Naive thymus-derived CD4-positive, alpha-beta T cell (primary cell): ENCODE results near the gene ATP8B4. TPM values are rescaled to one million over a fixed set of nuclear protein-coding genes. Genes with fewer than 3 reads are reported as not detected.

Source experiments
- ATAC-seq: fragments of 150-1000 bp; cut with Tn5 transposase; 2 replicates; pipeline ENCODE4 v1.10.0; 2021; ENCODE audit warnings: mild to moderate bottlenecking, moderate library complexity
- CTCF ChIA-PET: fragments of 350-600 bp; sonication (Branson Sonifier 250); formaldehyde crosslinking; loops from one replicate; lab custom pipeline; 2021; ENCODE audit warnings: antibody characterized with exemption; lab: Charles Lee
- POLR2A ChIA-PET: fragments of 350-600 bp; sonication (Branson Sonifier 250); formaldehyde crosslinking; loops from one replicate; lab custom pipeline; 2021; ENCODE audit warnings: antibody characterized with exemption, inconsistent platforms; lab: Charles Lee
- DNase-seq, 9 donors: peaks; one replicate each; pipeline versions ENCODE4 v3.0.0 to v3.0.0-alpha.2; 2020 to 2022; ENCODE audit warnings: mixed read lengths in 1 of 9
- H3K27ac ChIP-seq: one replicate; pipeline ENCODE4 v1.7.0; 2013; ENCODE audit warnings: mild to moderate bottlenecking, low read depth, low read length, moderate library complexity
- H3K27me3 ChIP-seq, 2 donors: one replicate each; pipeline ENCODE4 v1.7.0; 2013; ENCODE audit warnings: low read length in 2 of 2, mild to moderate bottlenecking in 2 of 2, moderate library complexity in 2 of 2; ENCODE audit not compliant: control insufficient read depth in 2 of 2, insufficient read depth in 2 of 2
- H3K36me3 ChIP-seq, 3 experiments: 1 replicate in 2 of 3; 2 replicates in 1 of 3; pipeline ENCODE4 v1.7.0; 2013; ENCODE audit warnings: low read length in 3 of 3, mild to moderate bottlenecking in 3 of 3, moderate library complexity in 1 of 3; ENCODE audit not compliant: insufficient read depth in 3 of 3, control insufficient read depth in 2 of 3
- H3K4me1 ChIP-seq, 2 donors: one replicate each; pipeline ENCODE4 v1.7.0; 2013; ENCODE audit warnings: low read length in 2 of 2, mild to moderate bottlenecking in 2 of 2, moderate library complexity in 1 of 2; ENCODE audit not compliant: control insufficient read depth in 2 of 2, insufficient read depth in 2 of 2
- H3K4me3 ChIP-seq: 2 replicates; pipeline ENCODE4 v1.7.0; 2013; ENCODE audit warnings: mild to moderate bottlenecking, low read length
- H3K9me3 ChIP-seq, 3 experiments: 1 replicate in 2 of 3; 2 replicates in 1 of 3; pipeline ENCODE4 v1.7.0; 2013; ENCODE audit warnings: low read length in 3 of 3; ENCODE audit not compliant: control insufficient read depth in 2 of 3
- H3K27ac Mint-ChIP-seq, 9 donors: one replicate each; pipeline ENCODE4 v1.8.0; 2020 to 2022; ENCODE audit warnings: mixed read lengths in 9 of 9, mild to moderate bottlenecking in 8 of 9, moderate library complexity in 5 of 9, inconsistent platforms in 2 of 9
- H3K27me3 Mint-ChIP-seq, 5 donors: one replicate each; pipeline ENCODE4 v1.8.0; 2021 to 2022; ENCODE audit warnings: mixed read lengths in 5 of 5, mild to moderate bottlenecking in 1 of 5
- H3K36me3 Mint-ChIP-seq, 5 donors: one replicate each; pipeline ENCODE4 v1.8.0; 2020 to 2022; ENCODE audit warnings: mixed read lengths in 5 of 5, mild to moderate bottlenecking in 3 of 5, inconsistent platforms in 1 of 5
- H3K4me1 Mint-ChIP-seq, 7 donors: one replicate each; pipeline ENCODE4 v1.8.0; 2020 to 2022; ENCODE audit warnings: mixed read lengths in 7 of 7, mild to moderate bottlenecking in 3 of 7, inconsistent platforms in 1 of 7
- H3K4me3 Mint-ChIP-seq, 10 donors: one replicate each; pipeline ENCODE4 v1.8.0; 2020 to 2022; ENCODE audit warnings: mild to moderate bottlenecking in 10 of 10, mixed read lengths in 10 of 10, moderate library complexity in 6 of 10, inconsistent platforms in 2 of 10
- H3K9me3 Mint-ChIP-seq, 11 donors: one replicate each; pipeline ENCODE4 v1.8.0; 2020 to 2022; ENCODE audit warnings: mixed read lengths in 11 of 11, mild to moderate bottlenecking in 4 of 11, inconsistent platforms in 1 of 11, moderate library complexity in 1 of 11
- intact Hi-C, 2 donors: fragments of 100-400 bp; cut with micrococcal nuclease; formaldehyde crosslinking; loops; one replicate each; pipeline ENCODE4 v1.15.1; 2023
- polyA plus RNA-seq, 2 donors: library from polyadenylated mRNA; unstranded; fragments of 300-500 nt; fragmentation: Illumina TruSeq; gene quantifications; one replicate each; pipeline ENCODE4 v1.2.3, GENCODE V29; 2021
- total RNA-seq, 6 experiments: library from RNA in 5 of 6; stranded (reverse) in 5 of 6; gene quantifications; 1 replicate in 5 of 6; 2 replicates in 1 of 6; pipeline ENCODE4 v1.2.3 and lab custom pipeline; 2021 to 2026

Gene ATP8B4
- total and polyA plus RNA-seq, 7 experiments from 2014 or later = 0.92 to 24.3 (median 5.0) TPM; not detected in 2

DNA sequence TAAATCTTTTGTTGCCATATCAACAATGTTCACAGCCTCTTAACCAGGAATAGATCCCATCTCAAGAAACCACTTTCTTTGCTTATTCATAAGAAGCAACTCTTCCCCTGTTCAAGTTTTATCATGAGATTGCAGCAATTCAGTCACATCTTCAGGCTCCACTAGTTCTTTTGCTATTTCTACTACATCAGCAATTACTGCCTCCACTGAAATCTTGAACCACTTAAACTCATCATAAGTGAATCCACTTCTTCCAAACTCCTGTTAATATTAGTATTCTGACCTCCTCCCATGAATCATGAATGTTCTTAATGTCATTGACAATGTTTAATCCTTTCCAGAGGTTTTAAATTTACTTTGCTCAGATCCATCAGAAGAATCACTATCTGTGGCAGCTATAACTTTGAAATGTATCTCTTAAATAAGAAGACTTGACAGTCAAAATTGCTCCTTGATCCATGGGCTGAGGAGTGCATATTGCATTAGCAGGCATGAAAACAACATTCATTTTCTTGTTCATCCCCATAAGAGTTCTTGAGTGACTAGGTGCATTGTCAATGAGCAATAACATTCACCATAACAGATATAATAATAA lies 292.3 kb downstream of the ATP8B4 start:
- Mint-ChIP-seq H3K27ac (no peak overlapping the region), H3K36me3 (no peaks in the 10 kb centered on the region), H3K4me3 (no peak overlapping the region), H3K27me3 (peaks cover 0 to 16% (median 4%) of the 10 kb centered on the region in 5 donors), H3K4me1 (no peaks in the 10 kb centered on the region), H3K9me3 (peaks cover 0 to 16% (median 0%) of the 10 kb centered on the region in 11 donors)
- Histone ChIP-seq H3K36me3 (no peaks in the 10 kb centered on the region), H3K27me3 (no peaks in the 10 kb centered on the region), H3K9me3 (no peaks in the 10 kb centered on the region), H3K27ac (no peak overlapping the region), H3K4me3 (no peak overlapping the region), H3K4me1 (no peaks in the 10 kb centered on the region)
- intact Hi-C loops = no loop called here
- ATAC-seq = no peak
- DNase-seq = no peak
- POLR2A ChIA-PET = no interaction called here
- CTCF ChIA-PET = no interaction called here

DNA sequence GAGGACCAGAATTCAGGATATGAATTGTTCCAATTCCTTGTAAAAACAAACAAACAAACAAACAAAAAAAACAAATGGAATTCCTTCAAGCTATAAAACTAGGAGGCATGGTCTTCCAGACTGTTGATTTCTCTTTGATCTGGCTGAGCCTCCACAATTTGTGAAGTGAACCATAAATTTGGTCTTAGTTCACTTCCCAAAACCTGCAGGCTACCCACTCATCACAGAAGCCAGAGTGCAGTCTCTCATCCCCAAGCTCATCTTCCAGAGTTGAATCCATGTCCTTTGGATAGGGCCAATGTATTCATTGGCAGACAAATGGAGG lies 294.3 kb downstream of the ATP8B4 start:
- intact Hi-C loops = no loop called here
- ChIA-PET POLR2A (no interaction called here), CTCF (interaction anchor here (0.6 kb wide), 1 partner anchor 13 kb away, joined by 3 read pairs; no protein-coding TSS in a partner anchor)
- Mint-ChIP-seq H3K4me1 (no peaks in the 10 kb centered on the region), H3K36me3 (no peaks in the 10 kb centered on the region), H3K27ac (no peak overlapping the region), H3K27me3 (peaks cover 0 to 16% (median 4%) of the 10 kb centered on the region in 5 donors), H3K9me3 (peaks cover 0 to 16% (median 0%) of the 10 kb centered on the region in 11 donors), H3K4me3 (no peak overlapping the region)
- no peak for ATAC-seq
- H3K4me1 ChIP-seq = no peaks in the 10 kb centered on the region
- no peaks in the 10 kb centered on the region for H3K27me3 ChIP-seq
- H3K4me3 ChIP-seq = no peak overlapping the region
- DNase-seq = no peak
- H3K9me3 ChIP-seq = no peaks in the 10 kb centered on the region
- no peaks in the 10 kb centered on the region for H3K36me3 ChIP-seq
- no peak overlapping the region for H3K27ac ChIP-seq

DNA sequence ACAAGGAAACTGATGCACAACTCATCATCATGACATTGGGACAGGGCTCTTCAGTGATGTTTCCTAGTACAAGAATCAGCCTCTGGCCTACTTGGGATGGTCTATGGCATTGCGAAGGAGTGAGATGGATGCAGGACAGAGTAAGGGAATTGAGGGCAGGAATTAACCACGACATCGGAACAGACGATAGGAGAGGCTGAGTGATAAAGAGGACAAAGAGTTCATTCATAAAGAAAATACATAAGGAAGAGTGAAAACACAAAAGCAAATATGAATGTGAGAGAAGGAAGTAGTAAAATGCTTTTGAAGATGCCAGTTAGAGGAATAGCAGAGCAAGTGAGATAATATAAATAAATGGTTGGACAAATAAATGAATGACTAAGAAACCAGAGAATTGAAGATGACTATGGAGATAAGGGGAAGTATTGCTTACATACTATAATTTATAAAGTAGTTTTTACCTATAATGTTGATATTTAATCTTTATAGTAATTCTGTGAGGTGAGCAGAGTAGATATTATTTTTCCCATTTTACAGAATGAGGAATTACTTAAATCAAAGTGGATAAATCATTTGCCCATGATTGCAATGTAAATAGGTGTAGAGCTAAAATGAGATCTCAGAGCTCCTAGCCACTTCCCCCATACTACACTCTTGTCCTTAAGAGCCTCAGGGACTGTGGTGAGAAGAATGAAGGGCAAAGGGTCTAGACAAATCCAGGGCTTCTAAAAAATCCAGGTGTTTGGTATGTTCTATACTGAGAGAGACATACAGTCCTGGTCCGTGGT lies 294.9 kb downstream of the ATP8B4 start:
- H3K4me1 Mint-ChIP-seq = no peaks in the 10 kb centered on the region
- H3K4me3 Mint-ChIP-seq = no peak overlapping the region
- peaks cover 0 to 16% (median 0%) of the 10 kb centered on the region in 11 donors for H3K9me3 Mint-ChIP-seq
- H3K36me3 ChIP-seq = no peaks in the 10 kb centered on the region
- no peaks in the 10 kb centered on the region for H3K27me3 ChIP-seq
- no peak overlapping the region for H3K27ac Mint-ChIP-seq
- ATAC-seq = no peak
- no peak for DNase-seq
- no peak overlapping the region for H3K27ac ChIP-seq
- H3K4me1 ChIP-seq = no peaks in the 10 kb centered on the region
- H3K27me3 Mint-ChIP-seq = peaks cover 0 to 15% (median 4%) of the 10 kb centered on the region in 5 donors
- ChIA-PET CTCF (no interaction called here), POLR2A (no interaction called here)
- H3K4me3 ChIP-seq = no peak overlapping the region
- no peaks in the 10 kb centered on the region for H3K9me3 ChIP-seq
- intact Hi-C loops = no loop called here
- no peaks in the 10 kb centered on the region for H3K36me3 Mint-ChIP-seq

DNA sequence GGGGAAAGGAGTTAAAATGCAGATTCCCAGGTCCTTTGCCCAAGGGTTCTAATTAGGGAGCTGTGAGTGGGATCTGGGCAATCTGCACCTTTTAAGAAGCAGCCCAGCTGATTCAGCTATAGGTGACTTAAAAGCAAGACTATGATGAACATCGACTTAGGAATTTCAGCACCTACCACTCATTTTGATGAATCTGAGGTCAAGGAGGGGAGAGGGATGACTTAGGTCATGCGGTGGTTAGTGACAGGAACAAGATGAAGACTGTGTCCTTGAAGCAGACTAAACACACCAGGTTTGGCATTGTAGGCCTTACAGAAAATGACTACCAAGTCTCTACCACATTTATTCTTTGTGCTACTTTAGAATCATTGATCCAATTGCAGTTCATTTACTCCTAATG lies 301.9 kb downstream of the ATP8B4 start:
- no peaks in the 10 kb centered on the region for H3K4me1 ChIP-seq
- Mint-ChIP-seq H3K9me3 (peaks cover 0 to 5% (median 0%) of the 10 kb centered on the region in 11 donors), H3K4me1 (peaks cover 0 to 7% (median 0%) of the 10 kb centered on the region in 7 donors), H3K4me3 (no peak overlapping the region), H3K36me3 (no peaks in the 10 kb centered on the region), H3K27ac (no peak overlapping the region), H3K27me3 (peaks cover 1 to 15% (median 4%) of the 10 kb centered on the region in 5 donors)
- ChIA-PET POLR2A (no interaction called here), CTCF (no interaction called here)
- ATAC-seq (no peak), DNase-seq (no peak)
- no peaks in the 10 kb centered on the region for H3K9me3 ChIP-seq
- H3K27ac ChIP-seq = no peak overlapping the region
- no peak overlapping the region for H3K4me3 ChIP-seq
- intact Hi-C loops = no loop called here
- no peaks in the 10 kb centered on the region for H3K27me3 ChIP-seq
- H3K36me3 ChIP-seq = no peaks in the 10 kb centered on the region

DNA sequence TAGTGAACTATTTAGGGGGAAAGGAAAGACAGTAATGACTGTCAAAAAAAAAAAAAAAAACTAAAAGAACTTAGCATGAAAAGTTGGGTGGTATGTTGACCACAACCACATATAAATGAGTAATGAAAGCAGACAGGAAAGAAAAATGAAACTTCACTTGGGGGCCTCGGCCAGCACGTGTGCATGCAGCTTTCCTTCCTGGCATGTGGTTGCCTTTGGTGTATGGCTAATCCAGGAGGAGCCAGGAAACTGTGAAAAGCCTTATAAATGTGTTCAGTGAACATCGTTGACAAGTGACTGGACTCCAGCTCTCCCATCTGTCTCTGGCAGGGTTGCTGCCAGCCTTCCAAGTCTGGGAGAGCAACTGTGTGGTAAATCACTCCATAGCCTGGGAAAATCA lies 303.1 kb downstream of the ATP8B4 start:
- Mint-ChIP-seq H3K27me3 (peaks cover 0 to 15% (median 4%) of the 10 kb centered on the region in 5 donors), H3K4me1 (peaks cover 0 to 7% (median 0%) of the 10 kb centered on the region in 7 donors), H3K27ac (no peak overlapping the region), H3K4me3 (no peak overlapping the region), H3K36me3 (no peaks in the 10 kb centered on the region), H3K9me3 (peaks cover 0 to 5% (median 0%) of the 10 kb centered on the region in 11 donors)
- H3K27me3 ChIP-seq = no peaks in the 10 kb centered on the region
- POLR2A ChIA-PET = no interaction called here
- no peak for ATAC-seq
- CTCF ChIA-PET = no interaction called here
- H3K4me1 ChIP-seq = no peaks in the 10 kb centered on the region
- no peak overlapping the region for H3K4me3 ChIP-seq
- H3K27ac ChIP-seq = no peak overlapping the region
- no peaks in the 10 kb centered on the region for H3K9me3 ChIP-seq
- no peaks in the 10 kb centered on the region for H3K36me3 ChIP-seq
- intact Hi-C loops = no loop called here
- DNase-seq = no peak

DNA sequence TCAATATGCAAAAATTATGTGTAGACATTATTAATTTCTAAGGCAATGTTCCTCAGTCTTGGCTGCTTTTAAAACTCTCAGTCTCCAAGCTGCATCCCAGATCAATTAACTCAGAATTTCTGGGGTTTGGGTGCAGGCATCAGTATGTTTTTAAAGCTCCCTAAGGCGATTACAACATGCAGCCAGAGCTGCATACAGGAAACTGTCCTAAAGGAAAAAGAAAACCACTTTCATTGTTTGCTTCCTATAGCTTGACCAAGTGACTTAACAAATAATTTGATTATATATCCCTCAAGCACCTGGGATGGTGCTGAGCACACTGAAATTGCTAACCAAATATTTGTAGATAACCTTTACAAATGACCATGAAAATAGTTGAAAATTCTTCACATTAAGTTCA lies 303.5 kb downstream of the ATP8B4 start:
- H3K4me3 ChIP-seq = no peak overlapping the region
- no peak for ATAC-seq
- DNase-seq = no peak
- H3K4me3 Mint-ChIP-seq = no peak overlapping the region
- H3K4me1 Mint-ChIP-seq = peaks cover 0 to 7% (median 0%) of the 10 kb centered on the region in 7 donors
- H3K27ac ChIP-seq = no peak overlapping the region
- no peaks in the 10 kb centered on the region for H3K36me3 ChIP-seq
- H3K36me3 Mint-ChIP-seq = no peaks in the 10 kb centered on the region
- H3K27me3 Mint-ChIP-seq = peaks cover 0 to 15% (median 4%) of the 10 kb centered on the region in 5 donors
- intact Hi-C loops = no loop called here
- no peak overlapping the region for H3K27ac Mint-ChIP-seq
- H3K9me3 ChIP-seq = no peaks in the 10 kb centered on the region
- CTCF ChIA-PET = no interaction called here
- POLR2A ChIA-PET = no interaction called here
- H3K4me1 ChIP-seq = no peaks in the 10 kb centered on the region
- H3K9me3 Mint-ChIP-seq = peaks cover 0 to 5% (median 0%) of the 10 kb centered on the region in 11 donors
- no peaks in the 10 kb centered on the region for H3K27me3 ChIP-seq
